Panc1 (cell line): Measurements from ENCODE around the gene FZD1.

Experiments used
- CTCF ChIP-seq: fragments of 450-650 bp; IDR thresholded peaks from 2 replicates; pipeline ENCODE4 v1.5.1; 2017; ENCODE audit warnings: mild to moderate bottlenecking
- POLR2AphosphoS5 ChIP-seq: IDR thresholded peaks from 2 replicates; pipeline ENCODE4 v1.6.1; 2012; ENCODE audit warnings: mild to moderate bottlenecking, low read depth, low read length, moderate library complexity

- TF ChIP-seq CTCF (no peak), POLR2AphosphoS5 (no peak)
Observed at GRCh38 chr7:91270372-91270771, 6.1 kb downstream of the FZD1 start.
